ENCODE data around the gene MTHFD2.

MTHFD2 gene

DNA sequence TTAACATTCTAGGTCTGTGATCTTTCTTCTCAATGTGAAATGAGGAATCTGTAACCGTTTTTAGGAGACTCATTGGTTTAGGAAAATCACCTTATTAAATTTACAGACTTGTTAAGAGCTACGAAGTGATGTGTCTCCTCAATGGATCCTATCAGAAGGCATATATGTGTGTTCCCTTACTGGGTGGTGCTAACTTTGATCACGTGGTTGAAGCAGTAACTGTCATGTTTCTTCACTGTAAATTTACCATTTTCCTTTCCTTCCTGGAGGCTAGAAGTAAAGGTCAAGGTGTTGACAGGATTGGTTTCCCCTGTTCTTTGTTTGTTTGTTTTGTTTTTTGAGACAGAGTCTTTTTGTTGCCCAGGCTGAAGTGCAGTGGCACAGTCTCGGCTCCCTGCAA is 1.4 kb upstream of the MTHFD2 start:
- no peak for DNase-seq (ENCODE audit: low read depth)

GRCh38 chr2:74198023-74198460 is 373 bp upstream of the MTHFD2 start:
- H3K4me3 ChIP-seq (ENCODE audit: low read length): peak overlapping the region; percentile 95
- no peak for TF ChIP-seq CTCF (conservative IDR thresholded peaks at IDR 0.05; ENCODE audit: low read length)
- no peak for DNase-seq (ENCODE audit: low read depth)

More for the DNA sequence above, 1.4 kb upstream of the MTHFD2 start:
- no peak for TF ChIP-seq CTCF (conservative IDR thresholded peaks at IDR 0.05; ENCODE audit: low read length)
- H3K4me3 ChIP-seq (ENCODE audit: low read length): no peak overlapping the region

- TF ChIP-seq CTCF (conservative IDR thresholded peaks at IDR 0.05; ENCODE audit: low read length): no peak
- DNase-seq (ENCODE audit: low read depth): no peak
- peak overlapping the region; percentile 95 for H3K4me3 ChIP-seq (ENCODE audit: low read length)
These were observed 873 bp downstream of the MTHFD2 start for GRCh38 chr2:74199275-74199701.

DNA sequence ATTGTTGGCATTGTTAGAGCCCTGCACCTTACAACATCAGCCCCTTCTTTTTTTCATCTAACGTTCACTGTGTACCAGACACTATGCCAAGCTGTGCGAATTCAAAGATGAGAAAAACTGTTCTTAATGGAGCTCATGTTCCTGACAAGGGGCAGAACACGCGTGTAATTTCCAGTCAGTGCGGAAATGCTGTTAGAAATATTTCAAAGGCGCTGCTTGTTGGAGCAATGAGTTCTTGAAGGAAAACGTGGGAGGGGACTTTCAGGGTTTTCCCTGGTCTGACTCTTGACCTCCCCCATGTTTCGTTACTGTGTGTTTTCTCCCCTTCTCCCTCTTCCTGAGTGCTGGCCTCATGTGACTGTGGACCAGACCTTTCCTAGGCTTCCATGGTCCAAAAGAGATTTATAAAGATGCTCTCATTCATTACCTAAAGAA is 1.5 kb downstream of the MTHFD2 start:
- peak; percentile 20 for DNase-seq (ENCODE audit: low read depth)
- no peak for TF ChIP-seq CTCF (conservative IDR thresholded peaks at IDR 0.05; ENCODE audit: low read length)
- peak overlapping the region; percentile 95 for H3K4me3 ChIP-seq (ENCODE audit: low read length)

DNA sequence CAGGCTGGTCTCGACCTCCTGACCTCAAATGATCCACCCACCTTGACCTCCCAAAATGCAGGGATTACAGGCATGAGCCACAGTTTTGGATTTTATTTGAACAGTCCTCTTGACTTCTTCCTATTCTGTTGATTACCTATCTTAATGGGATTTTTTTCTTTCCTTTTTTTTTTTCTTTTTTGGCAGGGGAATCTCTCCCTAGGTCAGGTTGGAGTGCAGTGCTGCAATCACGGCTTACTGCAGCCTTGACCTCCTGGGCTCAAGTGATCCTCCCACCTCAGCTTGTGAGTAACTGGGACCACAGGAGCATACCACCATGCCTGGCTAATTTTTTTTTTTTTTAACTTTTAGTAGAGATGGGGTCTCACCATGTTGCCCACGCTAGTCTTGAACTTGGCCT is 2.8 kb downstream of the MTHFD2 start:
- TF ChIP-seq CTCF (conservative IDR thresholded peaks at IDR 0.05; ENCODE audit: low read length): no peak
- peak overlapping the region; percentile 34 for H3K4me3 ChIP-seq (ENCODE audit: low read length)
- no peak for DNase-seq (ENCODE audit: low read depth)

- peak; percentile 85 for DNase-seq (ENCODE audit: low read depth)
- TF ChIP-seq CTCF (conservative IDR thresholded peaks at IDR 0.05; ENCODE audit: low read length): no peak
- peak overlapping the region; percentile 34 for H3K4me3 ChIP-seq (ENCODE audit: low read length)
These were observed 3.2 kb downstream of the MTHFD2 start for GRCh38 chr2:74201596-74201995.

DNA sequence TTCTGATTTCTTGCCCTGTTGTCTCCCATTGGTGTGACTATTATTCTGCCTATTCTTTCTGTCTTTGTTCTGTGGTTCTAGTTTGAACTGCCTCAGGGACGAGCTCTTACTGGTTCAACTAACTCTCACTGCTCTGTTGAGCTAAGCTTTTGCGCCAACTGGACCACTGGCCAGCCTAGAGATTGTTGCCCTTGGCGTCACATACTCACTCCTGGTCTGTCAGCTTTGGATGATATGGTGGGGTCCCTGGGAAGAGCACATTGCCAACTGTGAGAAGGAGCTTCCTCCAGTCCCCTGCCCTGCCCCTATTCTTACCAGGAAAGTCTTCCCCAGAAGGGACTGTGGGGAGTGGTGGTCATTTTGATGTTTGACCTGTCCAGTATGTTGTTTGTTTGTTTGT is 6.0 kb downstream of the MTHFD2 start:
- no peak for TF ChIP-seq CTCF (conservative IDR thresholded peaks at IDR 0.05; ENCODE audit: low read length)
- DNase-seq (ENCODE audit: low read depth): no peak
- H3K4me3 ChIP-seq (ENCODE audit: low read length): no peak overlapping the region
